Subcutaneous abdominal adipose tissue (tissue), 5 donors: ENCODE measurements around the gene PARD6G.
"Not testable (repeated sequence)": the region's sequence is repeated elsewhere in the genome, so short reads cannot be mapped to it uniquely, and the experiment has no call there.

ENCODE experiments used
- H3K27ac ChIP-seq: one replicate; pipeline ENCODE4 v1.7.0; 2013; ENCODE audit warnings: low read depth, mild to moderate bottlenecking, inconsistent platforms, low read length, moderate library complexity
- H3K27me3 ChIP-seq, 5 donors: one replicate each; pipeline ENCODE4 v1.7.0; 2013; ENCODE audit warnings: low read length in 5 of 5, inconsistent platforms in 1 of 5; ENCODE audit not compliant: control insufficient read depth in 5 of 5, insufficient read depth in 4 of 5
- H3K36me3 ChIP-seq, 5 donors: one replicate each; pipeline ENCODE4 v1.7.0; 2013; ENCODE audit warnings: low read length in 5 of 5; ENCODE audit not compliant: control insufficient read depth in 5 of 5, insufficient read depth in 5 of 5
- H3K4me1 ChIP-seq, 5 donors: one replicate each; pipeline ENCODE4 v1.7.0; 2013; ENCODE audit warnings: low read length in 5 of 5, mild to moderate bottlenecking in 3 of 5, moderate library complexity in 1 of 5; ENCODE audit not compliant: control insufficient read depth in 5 of 5, insufficient read depth in 5 of 5
- H3K4me3 ChIP-seq, 5 donors: one replicate each; pipeline ENCODE4 v1.7.0; 2013; ENCODE audit warnings: low read length in 5 of 5, low read depth in 1 of 5
- H3K9ac ChIP-seq, 5 donors: one replicate each; pipeline ENCODE4 v1.7.0; 2013; ENCODE audit warnings: low read length in 5 of 5, mild to moderate bottlenecking in 4 of 5, moderate library complexity in 3 of 5
- H3K9me3 ChIP-seq, 5 donors: one replicate each; pipeline ENCODE4 v1.7.0; 2013; ENCODE audit warnings: low read length in 5 of 5; ENCODE audit not compliant: control insufficient read depth in 5 of 5
- donor health status: healthy.
- donor health status: healthy.
- donor health status: healthy.
- donor health status: healthy.
- donor health status: healthy.

PARD6G gene

GRCh38 chr18:80231151-80231550 lies 16.2 kb downstream of the PARD6G start:
- H3K36me3 ChIP-seq = no peaks in the 10 kb centered on the region
- no peak overlapping the region for H3K27ac ChIP-seq
- no peak overlapping the region for H3K4me3 ChIP-seq
- no peaks in the 10 kb centered on the region for H3K4me1 ChIP-seq
- no peaks in the 10 kb centered on the region for H3K9me3 ChIP-seq
- no peak overlapping the region for H3K9ac ChIP-seq
- no peaks in the 10 kb centered on the region for H3K27me3 ChIP-seq

- Histone ChIP-seq H3K27me3 (no peaks in the 10 kb centered on the region), H3K9me3 (no peaks in the 10 kb centered on the region), H3K36me3 (no peaks in the 10 kb centered on the region), H3K27ac (no peak overlapping the region), H3K4me3 (no peak overlapping the region), H3K9ac (no peak overlapping the region), H3K4me1 (no peaks in the 10 kb centered on the region)
Observed at GRCh38 chr18:80229766-80230745, 17.3 kb downstream of the PARD6G start.

GRCh38 chr18:80229363-80229762 lies 18.0 kb downstream of the PARD6G start:
- H3K36me3 ChIP-seq = no peaks in the 10 kb centered on the region
- H3K4me1 ChIP-seq = no peaks in the 10 kb centered on the region
- no peak overlapping the region for H3K27ac ChIP-seq
- no peaks in the 10 kb centered on the region for H3K9me3 ChIP-seq
- no peaks in the 10 kb centered on the region for H3K27me3 ChIP-seq
- H3K4me3 ChIP-seq = no peak overlapping the region
- H3K9ac ChIP-seq = no peak overlapping the region

- H3K9me3 ChIP-seq = no peaks in the 10 kb centered on the region
- no peaks in the 10 kb centered on the region for H3K4me1 ChIP-seq
- no peaks in the 10 kb centered on the region for H3K36me3 ChIP-seq
- no peak overlapping the region for H3K9ac ChIP-seq
- no peaks in the 10 kb centered on the region for H3K27me3 ChIP-seq
- H3K4me3 ChIP-seq = no peak overlapping the region
- H3K27ac ChIP-seq = no peak overlapping the region
Observed at GRCh38 chr18:80228051-80228848, 19.1 kb downstream of the PARD6G start.

GRCh38 chr18:80227472-80227871 lies 19.8 kb downstream of the PARD6G start:
- Histone ChIP-seq H3K4me3 (no peak overlapping the region), H3K27me3 (no peaks in the 10 kb centered on the region)

GRCh38 chr18:80225685-80226084 lies 21.6 kb downstream of the PARD6G start:
- Histone ChIP-seq H3K9ac (no peak overlapping the region), H3K9me3 (peaks cover 0 to 3% (median 0%) of the 10 kb centered on the region in 5 donors), H3K27me3 (no peaks in the 10 kb centered on the region), H3K27ac (no peak overlapping the region), H3K36me3 (no peaks in the 10 kb centered on the region), H3K4me1 (no peaks in the 10 kb centered on the region), H3K4me3 (no peak overlapping the region)

More at GRCh38 chr18:80227472-80227871, 19.8 kb downstream of the PARD6G start:
- no peaks in the 10 kb centered on the region for H3K4me1 ChIP-seq
- no peaks in the 10 kb centered on the region for H3K9me3 ChIP-seq
- no peaks in the 10 kb centered on the region for H3K36me3 ChIP-seq
- no peak overlapping the region for H3K9ac ChIP-seq
- no peak overlapping the region for H3K27ac ChIP-seq

GRCh38 chr18:80223581-80224148 lies 23.6 kb downstream of the PARD6G start:
- H3K27me3 ChIP-seq = no peaks in the 10 kb centered on the region
- H3K9ac ChIP-seq = no peak overlapping the region
- H3K9me3 ChIP-seq = peaks cover 0 to 3% (median 0%) of the 10 kb centered on the region in 5 donors
- no peak overlapping the region for H3K4me3 ChIP-seq
- H3K27ac ChIP-seq = no peak overlapping the region
- H3K36me3 ChIP-seq = no peaks in the 10 kb centered on the region
- no peaks in the 10 kb centered on the region for H3K4me1 ChIP-seq

- H3K9me3 ChIP-seq, H3K27me3 ChIP-seq, H3K4me1 ChIP-seq, H3K4me3 ChIP-seq, H3K27ac ChIP-seq, H3K36me3 ChIP-seq, H3K9ac ChIP-seq: not testable (repeated sequence)
Observed at GRCh38 chr18:80219488-80219887, 27.8 kb downstream of the PARD6G start.

- Histone ChIP-seq H3K27ac (no peak overlapping the region), H3K9ac (no peak overlapping the region), H3K9me3 (peaks cover 0 to 3% (median 0%) of the 10 kb centered on the region in 5 donors), H3K4me3 (no peak overlapping the region), H3K27me3 (no peaks in the 10 kb centered on the region), H3K4me1 (no peaks in the 10 kb centered on the region), H3K36me3 (no peaks in the 10 kb centered on the region)
Observed at GRCh38 chr18:80218341-80219227, 28.7 kb downstream of the PARD6G start.
